WTC11 (cell line): Measurements from ENCODE around the gene GPATCH8. TPM values are rescaled to one million over a fixed set of nuclear protein-coding genes. Genes with fewer than 3 reads are reported as not detected.
A peak's percentile ranks its signal among the peaks of the same experiment; 100 is the strongest.

Experiments
- ATF1 ChIP-seq: sonication (generic); formaldehyde crosslinking; IDR thresholded peaks from 2 replicates; pipeline ENCODE4 v1.8.1; 2023; ENCODE audit warnings: mild to moderate bottlenecking, moderate library complexity, missing genetic modification reagents
- ATF6 ChIP-seq: sonication (generic); formaldehyde crosslinking; IDR thresholded peaks from 2 replicates; pipeline ENCODE4 v1.8.1; 2023; ENCODE audit warnings: mild to moderate bottlenecking, missing genetic modification reagents
- ESRRA ChIP-seq: sonication (generic); formaldehyde crosslinking; IDR thresholded peaks from 2 replicates; pipeline ENCODE4 v1.8.1; 2022; ENCODE audit warnings: mild to moderate bottlenecking, missing genetic modification reagents, borderline replicate concordance
- JAZF1 ChIP-seq: fragments of 250-450 bp; sonication (Bioruptor Pico); IDR thresholded peaks from 2 replicates; pipeline ENCODE4 v1.9.0; 2021; ENCODE audit warnings: moderate library complexity, mild to moderate bottlenecking, inconsistent platforms
- KAT7 ChIP-seq: sonication (generic); formaldehyde crosslinking; IDR thresholded peaks from 2 replicates; pipeline ENCODE4 v1.8.1; 2023; ENCODE audit warnings: missing genetic modification reagents, mild to moderate bottlenecking, borderline replicate concordance
- NFE2L1 ChIP-seq: sonication (generic); formaldehyde crosslinking; IDR thresholded peaks from 2 replicates; pipeline ENCODE4 v1.8.1; 2023; ENCODE audit warnings: missing genetic modification reagents
- NR2C2 ChIP-seq: sonication (generic); formaldehyde crosslinking; IDR thresholded peaks from 2 replicates; pipeline ENCODE4 v1.8.0; 2022; ENCODE audit warnings: mild to moderate bottlenecking, missing genetic modification reagents
- RELA ChIP-seq: sonication (generic); formaldehyde crosslinking; IDR thresholded peaks from 2 replicates; pipeline ENCODE4 v1.8.1; 2022; ENCODE audit warnings: missing genetic modification reagents, mild to moderate bottlenecking, borderline replicate concordance
- SMAD4 ChIP-seq: sonication (generic); formaldehyde crosslinking; IDR thresholded peaks from 2 replicates; pipeline ENCODE4 v1.8.0; 2022; ENCODE audit warnings: mild to moderate bottlenecking, missing genetic modification reagents
- TEAD1 ChIP-seq: sonication (generic); formaldehyde crosslinking; IDR thresholded peaks from 2 replicates; pipeline ENCODE4 v1.8.0; 2022; ENCODE audit warnings: mild to moderate bottlenecking, missing genetic modification reagents
- ZMAT4 ChIP-seq: fragments of 250-450 bp; sonication (Bioruptor Pico); IDR thresholded peaks from 2 replicates; pipeline ENCODE4 v1.9.0; 2021; ENCODE audit warnings: mild to moderate bottlenecking
- ZNF232 ChIP-seq: sonication (generic); formaldehyde crosslinking; IDR thresholded peaks from 2 replicates; pipeline ENCODE4 v1.8.0; 2022; ENCODE audit warnings: mild to moderate bottlenecking, missing genetic modification reagents
- ZNF512 ChIP-seq: sonication (generic); formaldehyde crosslinking; IDR thresholded peaks from 2 replicates; pipeline ENCODE4 v1.8.1; 2022; ENCODE audit warnings: missing genetic modification reagents, borderline replicate concordance
- ZNF671 ChIP-seq: fragments of 250-450 bp; sonication (Bioruptor Pico); IDR thresholded peaks from 2 replicates; pipeline ENCODE4 v1.8.0; 2021; ENCODE audit warnings: mild to moderate bottlenecking
- total RNA-seq: library from RNA; stranded (reverse); gene quantifications from 3 replicates; pipeline ENCODE4 v1.2.3, GENCODE V29; 2021
- TF ChIP-seq, protein P1 (sequence below): sonication (generic); formaldehyde crosslinking; IDR thresholded peaks from 2 replicates; pipeline ENCODE4 v1.8.1; 2023; ENCODE audit warnings: mild to moderate bottlenecking, moderate library complexity, missing genetic modification reagents
- TF ChIP-seq, protein P2 (sequence below): fragments of 250-450 bp; sonication (Bioruptor Pico); IDR thresholded peaks from 2 replicates; pipeline ENCODE4 v2.1.2; 2022; ENCODE audit warnings: mild to moderate bottlenecking, moderate library complexity
- TF ChIP-seq, protein P3 (sequence below): sonication (generic); formaldehyde crosslinking; IDR thresholded peaks from 2 replicates; pipeline ENCODE4 v1.8.0; 2023; ENCODE audit warnings: missing genetic modification reagents, mild to moderate bottlenecking, borderline replicate concordance
- TF ChIP-seq, protein P4 (sequence below): fragments of 250-450 bp; sonication (Bioruptor Pico); IDR thresholded peaks from 2 replicates; pipeline ENCODE4 v1.9.0; 2021; ENCODE audit warnings: mild to moderate bottlenecking, borderline replicate concordance
- TF ChIP-seq, protein P5 (sequence below): sonication (generic); formaldehyde crosslinking; IDR thresholded peaks from 2 replicates; pipeline ENCODE4 v1.8.0; 2022; ENCODE audit warnings: mild to moderate bottlenecking, missing genetic modification reagents
- TF ChIP-seq, protein P6 (sequence below): sonication (generic); formaldehyde crosslinking; IDR thresholded peaks from 2 replicates; pipeline ENCODE4 v1.8.0; 2022; ENCODE audit warnings: mild to moderate bottlenecking, missing genetic modification reagents

Gene GPATCH8
- total RNA-seq, 1 experiment from 2014 or later: 51.9 TPM

DNA sequence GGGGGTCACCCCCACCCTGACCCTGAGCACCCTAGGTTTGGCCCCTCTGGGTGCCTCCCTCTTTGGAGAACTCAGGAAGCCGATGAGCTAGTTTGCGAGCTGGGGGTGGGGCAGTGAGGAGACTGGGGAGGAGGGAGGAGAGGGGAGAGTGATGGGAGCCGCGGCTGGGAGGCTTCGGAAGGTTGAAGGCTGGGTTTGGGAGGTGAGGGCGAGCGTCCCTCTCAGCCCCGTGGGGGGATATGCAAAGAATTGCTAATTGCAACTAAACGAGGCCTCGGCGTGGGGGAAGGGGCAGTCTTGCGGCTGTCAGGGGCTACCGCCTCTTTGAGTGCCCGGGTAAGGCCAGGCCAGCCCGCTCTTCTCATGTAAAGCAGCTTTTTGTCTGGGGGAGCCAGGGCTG, 36.5 kb upstream of the GPATCH8 start (continued):
- TF ChIP-seq ZNF232 (CRISPR knock-in tag) (no peak), KAT7 (0 out of 2 replicates have a peak, but pooled peaks have one; percentile 49), ZMAT4 (CRISPR knock-in tag) (no peak), ATF6 (CRISPR knock-in tag) (no peak), NR2C2 (0 out of 2 replicates have a peak, but pooled peaks have one; percentile 31), JAZF1 (no peak), ZNF671 (CRISPR knock-in tag) (no peak), ZNF512 (no peak), RELA (CRISPR knock-in tag) (no peak), ATF1 (no peak), TEAD1 (CRISPR knock-in tag) (peak; percentile 93), ESRRA (CRISPR knock-in tag) (no peak), SMAD4 (CRISPR knock-in tag) (no peak), NFE2L1 (no peak)
- TF ChIP-seq, protein P1, sequence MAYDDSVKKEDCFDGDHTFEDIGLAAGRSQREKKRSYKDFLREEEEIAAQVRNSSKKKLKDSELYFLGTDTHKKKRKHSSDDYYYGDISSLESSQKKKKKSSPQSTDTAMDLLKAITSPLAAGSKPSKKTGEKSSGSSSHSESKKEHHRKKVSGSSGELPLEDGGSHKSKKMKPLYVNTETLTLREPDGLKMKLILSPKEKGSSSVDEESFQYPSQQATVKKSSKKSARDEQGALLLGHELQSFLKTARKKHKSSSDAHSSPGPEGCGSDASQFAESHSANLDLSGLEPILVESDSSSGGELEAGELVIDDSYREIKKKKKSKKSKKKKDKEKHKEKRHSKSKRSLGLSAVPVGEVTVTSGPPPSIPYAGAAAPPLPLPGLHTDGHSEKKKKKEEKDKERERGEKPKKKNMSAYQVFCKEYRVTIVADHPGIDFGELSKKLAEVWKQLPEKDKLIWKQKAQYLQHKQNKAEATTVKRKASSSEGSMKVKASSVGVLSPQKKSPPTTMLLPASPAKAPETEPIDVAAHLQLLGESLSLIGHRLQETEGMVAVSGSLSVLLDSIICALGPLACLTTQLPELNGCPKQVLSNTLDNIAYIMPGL (CRISPR knock-in tag): no peak
- TF ChIP-seq, protein P2, sequence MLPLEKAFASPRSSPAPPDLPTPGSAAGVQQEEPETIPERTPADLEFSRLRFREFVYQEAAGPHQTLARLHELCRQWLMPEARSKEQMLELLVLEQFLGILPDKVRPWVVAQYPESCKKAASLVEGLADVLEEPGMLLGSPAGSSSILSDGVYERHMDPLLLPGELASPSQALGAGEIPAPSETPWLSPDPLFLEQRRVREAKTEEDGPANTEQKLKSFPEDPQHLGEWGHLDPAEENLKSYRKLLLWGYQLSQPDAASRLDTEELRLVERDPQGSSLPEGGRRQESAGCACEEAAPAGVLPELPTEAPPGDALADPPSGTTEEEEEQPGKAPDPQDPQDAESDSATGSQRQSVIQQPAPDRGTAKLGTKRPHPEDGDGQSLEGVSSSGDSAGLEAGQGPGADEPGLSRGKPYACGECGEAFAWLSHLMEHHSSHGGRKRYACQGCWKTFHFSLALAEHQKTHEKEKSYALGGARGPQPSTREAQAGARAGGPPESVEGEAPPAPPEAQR (CRISPR knock-in tag): no peak
- TF ChIP-seq, protein P3, sequence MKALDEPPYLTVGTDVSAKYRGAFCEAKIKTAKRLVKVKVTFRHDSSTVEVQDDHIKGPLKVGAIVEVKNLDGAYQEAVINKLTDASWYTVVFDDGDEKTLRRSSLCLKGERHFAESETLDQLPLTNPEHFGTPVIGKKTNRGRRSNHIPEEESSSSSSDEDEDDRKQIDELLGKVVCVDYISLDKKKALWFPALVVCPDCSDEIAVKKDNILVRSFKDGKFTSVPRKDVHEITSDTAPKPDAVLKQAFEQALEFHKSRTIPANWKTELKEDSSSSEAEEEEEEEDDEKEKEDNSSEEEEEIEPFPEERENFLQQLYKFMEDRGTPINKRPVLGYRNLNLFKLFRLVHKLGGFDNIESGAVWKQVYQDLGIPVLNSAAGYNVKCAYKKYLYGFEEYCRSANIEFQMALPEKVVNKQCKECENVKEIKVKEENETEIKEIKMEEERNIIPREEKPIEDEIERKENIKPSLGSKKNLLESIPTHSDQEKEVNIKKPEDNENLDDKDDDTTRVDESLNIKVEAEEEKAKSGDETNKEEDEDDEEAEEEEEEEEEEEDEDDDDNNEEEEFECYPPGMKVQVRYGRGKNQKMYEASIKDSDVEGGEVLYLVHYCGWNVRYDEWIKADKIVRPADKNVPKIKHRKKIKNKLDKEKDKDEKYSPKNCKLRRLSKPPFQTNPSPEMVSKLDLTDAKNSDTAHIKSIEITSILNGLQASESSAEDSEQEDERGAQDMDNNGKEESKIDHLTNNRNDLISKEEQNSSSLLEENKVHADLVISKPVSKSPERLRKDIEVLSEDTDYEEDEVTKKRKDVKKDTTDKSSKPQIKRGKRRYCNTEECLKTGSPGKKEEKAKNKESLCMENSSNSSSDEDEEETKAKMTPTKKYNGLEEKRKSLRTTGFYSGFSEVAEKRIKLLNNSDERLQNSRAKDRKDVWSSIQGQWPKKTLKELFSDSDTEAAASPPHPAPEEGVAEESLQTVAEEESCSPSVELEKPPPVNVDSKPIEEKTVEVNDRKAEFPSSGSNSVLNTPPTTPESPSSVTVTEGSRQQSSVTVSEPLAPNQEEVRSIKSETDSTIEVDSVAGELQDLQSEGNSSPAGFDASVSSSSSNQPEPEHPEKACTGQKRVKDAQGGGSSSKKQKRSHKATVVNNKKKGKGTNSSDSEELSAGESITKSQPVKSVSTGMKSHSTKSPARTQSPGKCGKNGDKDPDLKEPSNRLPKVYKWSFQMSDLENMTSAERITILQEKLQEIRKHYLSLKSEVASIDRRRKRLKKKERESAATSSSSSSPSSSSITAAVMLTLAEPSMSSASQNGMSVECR (CRISPR knock-in tag): peak; percentile 84; the same call in 1 of the 2 replicates
- TF ChIP-seq, protein P4, sequence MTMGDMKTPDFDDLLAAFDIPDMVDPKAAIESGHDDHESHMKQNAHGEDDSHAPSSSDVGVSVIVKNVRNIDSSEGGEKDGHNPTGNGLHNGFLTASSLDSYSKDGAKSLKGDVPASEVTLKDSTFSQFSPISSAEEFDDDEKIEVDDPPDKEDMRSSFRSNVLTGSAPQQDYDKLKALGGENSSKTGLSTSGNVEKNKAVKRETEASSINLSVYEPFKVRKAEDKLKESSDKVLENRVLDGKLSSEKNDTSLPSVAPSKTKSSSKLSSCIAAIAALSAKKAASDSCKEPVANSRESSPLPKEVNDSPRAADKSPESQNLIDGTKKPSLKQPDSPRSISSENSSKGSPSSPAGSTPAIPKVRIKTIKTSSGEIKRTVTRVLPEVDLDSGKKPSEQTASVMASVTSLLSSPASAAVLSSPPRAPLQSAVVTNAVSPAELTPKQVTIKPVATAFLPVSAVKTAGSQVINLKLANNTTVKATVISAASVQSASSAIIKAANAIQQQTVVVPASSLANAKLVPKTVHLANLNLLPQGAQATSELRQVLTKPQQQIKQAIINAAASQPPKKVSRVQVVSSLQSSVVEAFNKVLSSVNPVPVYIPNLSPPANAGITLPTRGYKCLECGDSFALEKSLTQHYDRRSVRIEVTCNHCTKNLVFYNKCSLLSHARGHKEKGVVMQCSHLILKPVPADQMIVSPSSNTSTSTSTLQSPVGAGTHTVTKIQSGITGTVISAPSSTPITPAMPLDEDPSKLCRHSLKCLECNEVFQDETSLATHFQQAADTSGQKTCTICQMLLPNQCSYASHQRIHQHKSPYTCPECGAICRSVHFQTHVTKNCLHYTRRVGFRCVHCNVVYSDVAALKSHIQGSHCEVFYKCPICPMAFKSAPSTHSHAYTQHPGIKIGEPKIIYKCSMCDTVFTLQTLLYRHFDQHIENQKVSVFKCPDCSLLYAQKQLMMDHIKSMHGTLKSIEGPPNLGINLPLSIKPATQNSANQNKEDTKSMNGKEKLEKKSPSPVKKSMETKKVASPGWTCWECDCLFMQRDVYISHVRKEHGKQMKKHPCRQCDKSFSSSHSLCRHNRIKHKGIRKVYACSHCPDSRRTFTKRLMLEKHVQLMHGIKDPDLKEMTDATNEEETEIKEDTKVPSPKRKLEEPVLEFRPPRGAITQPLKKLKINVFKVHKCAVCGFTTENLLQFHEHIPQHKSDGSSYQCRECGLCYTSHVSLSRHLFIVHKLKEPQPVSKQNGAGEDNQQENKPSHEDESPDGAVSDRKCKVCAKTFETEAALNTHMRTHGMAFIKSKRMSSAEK (CRISPR knock-in tag): no peak
- TF ChIP-seq, protein P5, sequence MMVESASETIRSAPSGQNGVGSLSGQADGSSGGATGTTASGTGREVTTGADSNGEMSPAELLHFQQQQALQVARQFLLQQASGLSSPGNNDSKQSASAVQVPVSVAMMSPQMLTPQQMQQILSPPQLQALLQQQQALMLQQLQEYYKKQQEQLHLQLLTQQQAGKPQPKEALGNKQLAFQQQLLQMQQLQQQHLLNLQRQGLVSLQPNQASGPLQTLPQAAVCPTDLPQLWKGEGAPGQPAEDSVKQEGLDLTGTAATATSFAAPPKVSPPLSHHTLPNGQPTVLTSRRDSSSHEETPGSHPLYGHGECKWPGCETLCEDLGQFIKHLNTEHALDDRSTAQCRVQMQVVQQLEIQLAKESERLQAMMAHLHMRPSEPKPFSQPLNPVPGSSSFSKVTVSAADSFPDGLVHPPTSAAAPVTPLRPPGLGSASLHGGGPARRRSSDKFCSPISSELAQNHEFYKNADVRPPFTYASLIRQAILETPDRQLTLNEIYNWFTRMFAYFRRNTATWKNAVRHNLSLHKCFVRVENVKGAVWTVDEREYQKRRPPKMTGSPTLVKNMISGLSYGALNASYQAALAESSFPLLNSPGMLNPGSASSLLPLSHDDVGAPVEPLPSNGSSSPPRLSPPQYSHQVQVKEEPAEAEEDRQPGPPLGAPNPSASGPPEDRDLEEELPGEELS (CRISPR knock-in tag): peak; percentile 49; the same call in 1 of the 2 replicates
- TF ChIP-seq, protein P6, sequence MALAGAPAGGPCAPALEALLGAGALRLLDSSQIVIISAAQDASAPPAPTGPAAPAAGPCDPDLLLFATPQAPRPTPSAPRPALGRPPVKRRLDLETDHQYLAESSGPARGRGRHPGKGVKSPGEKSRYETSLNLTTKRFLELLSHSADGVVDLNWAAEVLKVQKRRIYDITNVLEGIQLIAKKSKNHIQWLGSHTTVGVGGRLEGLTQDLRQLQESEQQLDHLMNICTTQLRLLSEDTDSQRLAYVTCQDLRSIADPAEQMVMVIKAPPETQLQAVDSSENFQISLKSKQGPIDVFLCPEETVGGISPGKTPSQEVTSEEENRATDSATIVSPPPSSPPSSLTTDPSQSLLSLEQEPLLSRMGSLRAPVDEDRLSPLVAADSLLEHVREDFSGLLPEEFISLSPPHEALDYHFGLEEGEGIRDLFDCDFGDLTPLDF (CRISPR knock-in tag): no peak
